Chondrocyte (in vitro differentiated cells): Measurements from ENCODE around the gene PNPLA5. TPM values are rescaled to one million over a fixed set of nuclear protein-coding genes. Genes with fewer than 3 reads are reported as not detected.
A peak's percentile ranks its signal among the peaks of the same experiment; 100 is the strongest.

ENCODE experiments used
- DNase-seq: peaks from one replicate; pipeline ENCODE4 v3.0.0; 2021; ENCODE audit warnings: mixed read lengths, low spot score
- H3K27ac Mint-ChIP-seq: one replicate; pipeline ENCODE4 v1.8.0; 2021; ENCODE audit warnings: mild to moderate bottlenecking, moderate library complexity, mixed read lengths; ENCODE audit not compliant: unreplicated experiment
- H3K27me3 Mint-ChIP-seq: 2 replicates; pipeline ENCODE4 v1.8.0; 2021; ENCODE audit warnings: low read depth, mixed read lengths
- H3K36me3 Mint-ChIP-seq: 2 replicates; pipeline ENCODE4 v1.8.0; 2021; ENCODE audit warnings: low read depth, mixed read lengths
- H3K4me1 Mint-ChIP-seq: 2 replicates; pipeline ENCODE4 v1.8.0; 2021; ENCODE audit warnings: low read depth, mild to moderate bottlenecking, mixed read lengths
- H3K4me3 Mint-ChIP-seq: one replicate; pipeline ENCODE4 v1.8.0; 2021; ENCODE audit warnings: mild to moderate bottlenecking, moderate library complexity, mixed read lengths; ENCODE audit not compliant: unreplicated experiment
- H3K9me3 Mint-ChIP-seq: 2 replicates; pipeline ENCODE4 v1.8.0; 2021; ENCODE audit warnings: low read depth, mixed read lengths
- total RNA-seq: library from RNA; stranded (reverse); gene quantifications from 3 replicates; pipeline ENCODE4 v1.2.1, GENCODE V29; 2021
- TF ChIP-seq, protein P1 (sequence below): fragments of 200-600 bp; sonication (generic); IDR thresholded peaks from 2 replicates; pipeline ENCODE4 v1.5.0; 2021; ENCODE audit warnings: antibody characterized with exemption, mild to moderate bottlenecking, moderate library complexity

Gene PNPLA5
- total RNA-seq, 1 donor from 2014 or later: not detected

- TF ChIP-seq, protein P1, sequence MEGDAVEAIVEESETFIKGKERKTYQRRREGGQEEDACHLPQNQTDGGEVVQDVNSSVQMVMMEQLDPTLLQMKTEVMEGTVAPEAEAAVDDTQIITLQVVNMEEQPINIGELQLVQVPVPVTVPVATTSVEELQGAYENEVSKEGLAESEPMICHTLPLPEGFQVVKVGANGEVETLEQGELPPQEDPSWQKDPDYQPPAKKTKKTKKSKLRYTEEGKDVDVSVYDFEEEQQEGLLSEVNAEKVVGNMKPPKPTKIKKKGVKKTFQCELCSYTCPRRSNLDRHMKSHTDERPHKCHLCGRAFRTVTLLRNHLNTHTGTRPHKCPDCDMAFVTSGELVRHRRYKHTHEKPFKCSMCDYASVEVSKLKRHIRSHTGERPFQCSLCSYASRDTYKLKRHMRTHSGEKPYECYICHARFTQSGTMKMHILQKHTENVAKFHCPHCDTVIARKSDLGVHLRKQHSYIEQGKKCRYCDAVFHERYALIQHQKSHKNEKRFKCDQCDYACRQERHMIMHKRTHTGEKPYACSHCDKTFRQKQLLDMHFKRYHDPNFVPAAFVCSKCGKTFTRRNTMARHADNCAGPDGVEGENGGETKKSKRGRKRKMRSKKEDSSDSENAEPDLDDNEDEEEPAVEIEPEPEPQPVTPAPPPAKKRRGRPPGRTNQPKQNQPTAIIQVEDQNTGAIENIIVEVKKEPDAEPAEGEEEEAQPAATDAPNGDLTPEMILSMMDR: no peak
- Mint-ChIP-seq H3K4me1 (peaks cover 42% of the 10 kb centered on the region), H3K4me3 (no peak overlapping the region), H3K27ac (no peak overlapping the region), H3K27me3 (peaks cover 5% of the 10 kb centered on the region), H3K9me3 (no peaks in the 10 kb centered on the region), H3K36me3 (peaks cover 2% of the 10 kb centered on the region)
- DNase-seq: no peak
Observed at GRCh38 chr22:43830931-43831560, 60.8 kb downstream of the PNPLA5 start.

DNA sequence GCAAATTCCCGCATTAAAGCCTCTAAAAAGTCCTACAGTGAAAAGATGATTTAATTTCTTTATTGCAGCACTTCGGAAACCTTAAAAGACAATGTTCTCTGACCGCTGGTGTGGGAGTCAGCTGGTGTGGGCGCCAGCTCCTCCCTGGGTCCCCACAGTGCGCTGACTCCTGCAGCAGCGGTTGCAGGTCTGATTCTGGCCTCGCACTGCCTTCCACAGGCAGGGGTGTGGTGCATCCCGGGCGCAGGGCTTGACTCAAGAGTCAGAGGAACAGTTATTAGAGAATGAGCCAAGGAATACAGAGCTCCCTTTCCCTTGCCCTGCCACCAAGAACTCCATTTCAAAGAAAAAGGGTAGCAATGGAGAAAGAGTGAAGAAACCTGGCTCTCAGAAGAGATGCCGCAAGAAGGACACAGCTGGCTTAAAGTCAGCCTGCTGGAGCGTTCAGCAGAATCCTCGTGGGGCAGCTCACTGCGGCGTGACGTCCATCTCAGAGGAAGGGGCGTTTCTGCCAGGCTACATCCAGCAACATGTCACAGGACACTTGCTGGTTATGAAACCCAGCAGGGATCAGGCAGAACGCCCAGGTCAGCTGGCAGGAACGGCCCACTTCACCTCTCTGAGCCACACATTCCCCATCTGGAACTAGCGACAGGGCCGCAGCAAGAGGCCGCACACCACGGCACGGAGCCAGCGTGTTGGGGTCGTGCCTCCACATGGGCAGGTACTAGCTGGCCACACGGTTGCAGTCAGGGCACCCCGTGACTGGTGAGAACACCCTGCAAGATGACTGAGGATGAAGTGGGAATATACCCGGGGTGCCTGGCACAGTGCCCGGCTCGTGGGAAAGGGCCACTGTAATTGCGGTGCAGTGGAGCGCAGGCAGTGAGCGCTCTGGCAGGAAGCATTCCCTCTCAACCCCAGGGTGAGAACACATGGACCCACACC is 61.6 kb downstream of the PNPLA5 start:
- TF ChIP-seq, protein P1: no peak
- peaks cover 47% of the 10 kb centered on the region for H3K4me1 Mint-ChIP-seq
- no peaks in the 10 kb centered on the region for H3K9me3 Mint-ChIP-seq
- peak; percentile 84 for DNase-seq
- H3K36me3 Mint-ChIP-seq: no peaks in the 10 kb centered on the region
- no peak overlapping the region for H3K4me3 Mint-ChIP-seq
- no peaks in the 10 kb centered on the region for H3K27me3 Mint-ChIP-seq
- peak overlapping the region; percentile 61 for H3K27ac Mint-ChIP-seq

Other genes with a start within 250 kb of the PNPLA5 start
- 0.49 to 1.5 TPM (median 1.1 TPM) in 3 replicates for gene EFCAB6, start 79.7 kb downstream of the PNPLA5 start, total RNA-seq
- gene SULT4A1, start 29.5 kb downstream of the PNPLA5 start, total RNA-seq: 0.68 to 3.3 TPM (median 2.9 TPM) in 3 replicates
- gene PNPLA3, start 31.8 kb upstream of the PNPLA5 start, total RNA-seq: 2.5 to 3.5 TPM (median 2.5 TPM) in 3 replicates
- 31.1 to 42.7 TPM (median 34.2 TPM) in 3 replicates for gene SAMM50, start 63.4 kb upstream of the PNPLA5 start, total RNA-seq
- 21.2 to 35.6 TPM (median 33.6 TPM) in 3 replicates for gene PARVB, start 132.3 kb upstream of the PNPLA5 start, total RNA-seq